A204.1 (cell line): ENCODE measurements around the gene ENTPD1.
"Not testable (repeated sequence)": the region's sequence is repeated elsewhere in the genome, so short reads cannot be mapped to it uniquely, and the experiment has no call there.

Source experiments
- FAIRE-seq: peaks from 2 replicates; lab custom pipeline; 2012; peaks lifted over from hg19 to GRCh38; lab: Jason Lieb, UNC

Gene ENTPD1

DNA sequence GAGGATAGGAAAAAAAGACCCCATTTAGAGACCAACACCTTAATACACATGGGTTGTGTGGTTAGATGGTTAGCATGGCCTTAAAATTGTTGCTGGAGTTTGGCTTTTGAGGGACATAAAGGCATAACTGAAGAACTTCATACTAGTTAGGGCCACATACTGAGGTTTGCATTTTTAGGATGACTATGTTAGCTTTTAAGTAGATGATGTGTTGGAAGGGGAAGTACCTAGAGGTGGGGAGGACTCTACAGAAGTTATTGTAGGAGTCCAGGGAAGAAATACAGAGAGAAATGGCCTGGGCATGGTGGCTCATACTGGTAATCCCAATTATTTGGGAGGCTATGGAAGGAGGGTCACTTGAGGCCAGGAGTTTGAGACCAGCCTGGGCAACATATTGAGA is 40.5 kb downstream of the ENTPD1 start:
- FAIRE-seq = no peak

- no peak for FAIRE-seq
These were observed 42.3 kb downstream of the ENTPD1 start for GRCh38 chr10:95798096-95798855.

GRCh38 chr10:95800286-95800685 is 44.3 kb downstream of the ENTPD1 start:
- FAIRE-seq = not testable (repeated sequence)

- FAIRE-seq = not testable (repeated sequence)
These were observed 50.9 kb downstream of the ENTPD1 start for GRCh38 chr10:95806687-95807380.

DNA sequence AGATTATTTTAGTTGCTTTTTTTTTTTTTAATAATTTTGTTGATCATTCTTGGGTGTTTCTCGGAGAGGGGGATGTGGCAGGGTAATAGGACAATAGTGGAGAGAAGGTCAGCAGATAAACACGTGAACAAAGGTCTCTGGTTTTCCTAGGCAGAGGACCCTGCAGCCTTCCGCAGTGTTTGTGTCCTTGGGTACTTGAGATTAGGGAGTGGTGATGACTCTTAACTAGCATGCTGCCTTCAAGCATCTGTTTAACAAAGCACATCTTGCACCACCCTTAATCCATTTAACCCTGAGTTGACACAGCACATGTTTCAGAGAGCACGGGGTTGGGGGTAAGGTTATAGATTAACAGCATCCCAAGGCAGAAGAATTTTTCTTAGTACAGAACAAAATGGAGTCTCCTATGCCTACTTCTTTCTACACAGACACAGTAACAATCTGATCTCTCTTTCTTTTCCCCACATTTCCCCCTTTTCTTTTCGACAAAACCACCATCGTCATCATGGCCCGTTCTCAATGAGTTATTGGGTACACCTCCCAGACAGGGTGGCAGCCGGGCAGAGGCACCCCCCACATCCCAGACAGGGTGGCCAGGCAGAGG is 52.8 kb downstream of the ENTPD1 start:
- not testable (repeated sequence) for FAIRE-seq

GRCh38 chr10:95809370-95810197 is 53.6 kb downstream of the ENTPD1 start:
- FAIRE-seq = no peak

DNA sequence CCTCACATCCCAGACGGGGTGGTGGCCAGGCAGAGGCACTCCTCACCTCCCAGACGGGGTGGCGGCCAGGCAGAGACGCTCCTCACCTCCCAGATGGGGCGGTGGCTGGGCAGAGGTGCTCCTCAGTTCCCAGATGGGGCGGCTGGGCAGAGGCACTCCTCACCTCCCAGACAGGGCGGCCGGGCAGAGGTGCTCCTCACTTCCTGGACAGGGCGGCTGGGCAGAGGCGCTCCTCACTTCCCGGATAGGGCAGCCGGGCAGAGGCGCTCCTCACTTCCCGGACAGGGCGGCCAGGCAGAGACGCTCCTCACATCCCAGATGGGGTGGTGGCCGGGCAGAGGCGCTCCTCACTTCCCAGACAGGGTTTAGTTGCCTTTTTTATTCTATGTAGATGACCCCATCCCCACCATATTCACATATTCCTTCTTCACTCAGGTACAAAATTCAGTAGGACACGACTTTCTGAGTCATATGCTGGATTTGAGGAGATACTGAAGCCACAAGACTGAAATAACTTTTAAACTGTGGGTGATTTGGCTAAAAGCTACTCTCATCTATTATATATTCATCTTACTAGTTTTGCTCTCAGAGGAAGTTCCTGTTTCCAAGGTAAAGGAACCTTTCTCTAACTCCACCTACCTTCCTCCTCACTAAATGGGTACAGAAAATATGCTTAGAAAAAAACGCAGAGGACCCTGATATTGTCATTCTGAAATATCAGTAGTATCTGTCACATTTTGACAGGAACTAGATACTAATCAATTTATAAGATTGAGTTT is 54.4 kb downstream of the ENTPD1 start:
- FAIRE-seq = no peak

GRCh38 chr10:95813054-95813685 is 57.2 kb downstream of the ENTPD1 start:
- no peak for FAIRE-seq

GRCh38 chr10:95814011-95814727 is 58.2 kb downstream of the ENTPD1 start:
- FAIRE-seq = no peak

DNA sequence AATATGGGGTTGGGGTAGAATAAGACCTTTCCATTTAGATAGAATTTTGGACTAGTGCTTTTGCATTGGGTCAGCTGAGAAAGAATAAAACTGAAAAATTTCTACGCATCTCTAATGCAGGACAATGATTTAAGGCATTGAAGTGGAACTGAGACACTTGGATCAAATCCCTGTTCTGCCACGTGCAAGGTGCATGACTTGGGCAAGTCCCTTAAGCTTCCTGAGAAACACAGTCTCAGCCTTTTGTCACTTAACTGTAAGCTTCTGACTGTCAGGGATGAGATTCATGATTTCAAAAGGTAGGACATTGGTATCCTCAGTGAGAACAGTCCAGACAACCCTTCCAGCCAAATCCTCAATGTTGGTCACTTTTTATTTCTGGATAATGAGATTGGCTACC is 59.2 kb downstream of the ENTPD1 start:
- FAIRE-seq = no peak

GRCh38 chr10:95815701-95816240 is 59.8 kb downstream of the ENTPD1 start:
- no peak for FAIRE-seq

DNA sequence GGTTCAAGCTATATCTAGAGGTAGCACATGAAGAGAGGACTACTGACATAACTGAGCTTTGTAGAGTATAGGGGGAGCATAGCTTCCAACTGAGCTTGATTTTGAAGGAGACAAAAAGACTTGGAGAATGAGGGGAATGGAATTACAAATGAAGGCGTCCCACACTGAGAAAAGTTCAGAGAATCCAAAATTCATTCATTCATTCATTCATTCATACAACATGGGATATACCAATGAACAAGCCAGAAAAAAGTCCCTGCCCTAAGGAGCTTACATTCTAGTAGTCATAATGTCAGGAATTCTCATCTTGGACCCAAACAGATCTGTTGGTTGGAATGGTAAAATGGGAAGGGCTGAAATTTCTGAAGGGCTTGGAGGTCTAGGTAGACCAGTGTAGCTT is 62.0 kb downstream of the ENTPD1 start:
- FAIRE-seq = no peak

- no peak for FAIRE-seq
These were observed 62.7 kb downstream of the ENTPD1 start for GRCh38 chr10:95818668-95819067.

GRCh38 chr10:95819620-95820329 is 63.8 kb downstream of the ENTPD1 start:
- no peak for FAIRE-seq

- no peak for FAIRE-seq
These were observed 64.4 kb downstream of the ENTPD1 start for GRCh38 chr10:95820363-95820762.

DNA sequence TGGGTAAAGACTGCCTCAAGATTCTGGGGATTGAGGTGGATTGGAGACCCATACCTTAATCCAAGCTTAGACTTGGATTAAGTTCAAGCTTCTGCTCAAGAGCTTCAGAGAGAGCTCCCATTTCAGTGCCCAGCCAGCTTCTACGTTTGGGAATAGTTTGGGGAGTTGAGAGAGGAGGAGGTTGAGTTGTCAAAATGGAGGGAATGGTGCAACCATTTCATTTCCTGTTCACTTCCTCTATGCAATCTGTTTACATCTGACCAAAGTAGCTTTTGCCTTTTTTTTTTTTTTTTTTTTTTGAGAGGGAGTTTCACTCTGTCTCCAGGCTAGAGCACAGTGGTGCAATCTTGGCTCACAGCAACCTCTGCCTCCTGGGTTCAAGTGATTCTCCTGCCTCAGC is 65.8 kb downstream of the ENTPD1 start:
- no peak for FAIRE-seq

DNA sequence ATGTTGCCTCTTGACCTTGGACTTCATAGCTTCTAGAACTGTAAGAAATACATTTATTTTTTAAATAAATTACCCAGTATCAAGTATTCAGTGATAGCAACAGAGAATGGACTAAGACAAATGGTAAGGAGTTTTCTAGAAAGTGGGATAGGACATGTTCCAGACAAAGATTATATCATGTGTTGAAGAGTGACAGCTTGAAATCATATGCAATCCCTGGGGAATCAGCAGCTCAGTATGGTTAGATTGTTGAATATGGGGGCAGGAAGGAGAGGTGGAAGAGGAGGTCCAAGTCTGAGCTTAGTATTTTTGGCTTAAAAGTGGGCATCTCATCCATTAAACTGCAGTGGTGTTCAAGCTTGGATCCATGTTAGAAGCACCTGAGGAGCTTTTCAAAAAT is 74.1 kb downstream of the ENTPD1 start:
- no peak for FAIRE-seq

GRCh38 chr10:95831076-95831475 is 75.1 kb downstream of the ENTPD1 start:
- FAIRE-seq = no peak

GRCh38 chr10:95831515-95831914 is 75.6 kb downstream of the ENTPD1 start:
- no peak for FAIRE-seq
